Stimulated activated CD4-positive, alpha-beta T cell treated with anti-CD3 and anti-CD28 coated beads, Interleukin-12 subunit alpha, Interleukin-12 subunit beta, amount 100 ng/mL, for 24 hours (primary cell): Measurements from ENCODE around the gene SRF.
A peak's percentile ranks its signal among the peaks of the same experiment; 100 is the strongest.
"Not testable (repeated sequence)": the region's sequence is repeated elsewhere in the genome, so short reads cannot be mapped to it uniquely, and the experiment has no call there.

Experiments
- DNase-seq, 2 experiments: peaks; one replicate each; pipeline ENCODE4 v3.0.0-alpha.2; 2020; ENCODE audit warnings: low read depth in 2 of 2

SRF gene

GRCh38 chr6:43170931-43171706 lies at the start of gene SRF:
Gene SRF, plus strand, starts transcription at chr6:43171269. Its CDS starts 388 bp downstream, at chr6:43171657.
- DNase-seq = peak; percentile 96 to 99

GRCh38 chr6:43122146-43122545 lies 48.9 kb upstream of the SRF start:
- DNase-seq = no peak

- no peak for DNase-seq
These were observed 47.4 kb upstream of the SRF start for GRCh38 chr6:43123461-43124314.

- no peak for DNase-seq
These were observed 46.6 kb upstream of the SRF start for GRCh38 chr6:43124481-43124880.

- no peak for DNase-seq
These were observed 46.0 kb upstream of the SRF start for GRCh38 chr6:43125119-43125518.

GRCh38 chr6:43125555-43125954 lies 45.5 kb upstream of the SRF start:
- DNase-seq = no peak

GRCh38 chr6:43127180-43127579 lies 43.9 kb upstream of the SRF start:
- no peak for DNase-seq

GRCh38 chr6:43127877-43128276 lies 43.2 kb upstream of the SRF start:
- DNase-seq = no peak

- DNase-seq = no peak
These were observed 42.1 kb upstream of the SRF start for GRCh38 chr6:43128926-43129325.

GRCh38 chr6:43129434-43130194 lies 41.5 kb upstream of the SRF start:
- no peak for DNase-seq

GRCh38 chr6:43130429-43130828 lies 40.6 kb upstream of the SRF start:
- DNase-seq = no peak

- not testable (repeated sequence) for DNase-seq
These were observed 39.7 kb upstream of the SRF start for GRCh38 chr6:43131379-43131778.

- no peak for DNase-seq
These were observed 32.8 kb upstream of the SRF start for GRCh38 chr6:43138267-43138666.

- not testable (repeated sequence) for DNase-seq
These were observed 31.1 kb upstream of the SRF start for GRCh38 chr6:43139973-43140372.

GRCh38 chr6:43141644-43142043 lies 29.4 kb upstream of the SRF start:
- DNase-seq = no peak

- DNase-seq = no peak
These were observed 29.0 kb upstream of the SRF start for GRCh38 chr6:43142101-43142500.

GRCh38 chr6:43143235-43144128 lies 27.6 kb upstream of the SRF start:
- DNase-seq = peak; percentile 49 to 57

GRCh38 chr6:43144879-43145278 lies 26.2 kb upstream of the SRF start:
- no peak for DNase-seq

GRCh38 chr6:43146261-43146660 lies 24.8 kb upstream of the SRF start:
- DNase-seq = no peak

- DNase-seq = no peak
These were observed 24.1 kb upstream of the SRF start for GRCh38 chr6:43146709-43147688.
